ENCODE data around the gene NPR3. TPM values are rescaled to one million over a fixed set of nuclear protein-coding genes. Genes with fewer than 3 reads are reported as not detected.

Gene NPR3
- polyA plus RNA-seq, 1 donor: 9.8 TPM

GRCh38 chr5:32754284-32754683, 43.2 kb downstream of the NPR3 start:
- DNase-seq: no peak
- Histone ChIP-seq H3K4me1 (ENCODE audit: control insufficient read depth, insufficient read depth, low read length) (no peaks in the 10 kb centered on the region), H3K27ac (ENCODE audit: low read length) (no peak overlapping the region), H3K27me3 (ENCODE audit: control insufficient read depth, insufficient read depth, low read length) (no peaks in the 10 kb centered on the region), H3K9me3 (ENCODE audit: control insufficient read depth, low read depth, low read length) (no peaks in the 10 kb centered on the region), H3K36me3 (ENCODE audit: control insufficient read depth, insufficient read depth, low read length) (no peaks in the 10 kb centered on the region), H3K4me3 (ENCODE audit: low read length) (no peak overlapping the region)
- WGBS (ENCODE audit: insufficient coverage, low lambda C conversion rate): no CpG with 5 or more reads among the region's 1 CpG

- no peaks in the 10 kb centered on the region for H3K27me3 ChIP-seq (ENCODE audit: control insufficient read depth, insufficient read depth, low read length)
- H3K9me3 ChIP-seq (ENCODE audit: control insufficient read depth, low read depth, low read length): no peaks in the 10 kb centered on the region
- DNase-seq: no peak
- H3K4me3 ChIP-seq (ENCODE audit: low read length): no peak overlapping the region
- H3K36me3 ChIP-seq (ENCODE audit: control insufficient read depth, insufficient read depth, low read length): no peaks in the 10 kb centered on the region
- WGBS (ENCODE audit: insufficient coverage, low lambda C conversion rate): 100% methylated on average over 1 of the region's 4 CpGs
- no peaks in the 10 kb centered on the region for H3K4me1 ChIP-seq (ENCODE audit: control insufficient read depth, insufficient read depth, low read length)
- no peak overlapping the region for H3K27ac ChIP-seq (ENCODE audit: low read length)
These were observed 49.0 kb downstream of the NPR3 start for GRCh38 chr5:32760091-32760509.

- H3K36me3 ChIP-seq (ENCODE audit: control insufficient read depth, insufficient read depth, low read length): no peaks in the 10 kb centered on the region
- no peaks in the 10 kb centered on the region for H3K27me3 ChIP-seq (ENCODE audit: control insufficient read depth, insufficient read depth, low read length)
These were observed 54.1 kb downstream of the NPR3 start for GRCh38 chr5:32765266-32765665.

GRCh38 chr5:32767948-32768467, 56.9 kb downstream of the NPR3 start:
- no peaks in the 10 kb centered on the region for H3K4me1 ChIP-seq (ENCODE audit: control insufficient read depth, insufficient read depth, low read length)

More at GRCh38 chr5:32765266-32765665, 54.1 kb downstream of the NPR3 start:
- DNase-seq: no peak
- WGBS (ENCODE audit: insufficient coverage, low lambda C conversion rate): 100% methylated on average over 2 of the region's 4 CpGs
- Histone ChIP-seq H3K9me3 (ENCODE audit: control insufficient read depth, low read depth, low read length) (no peaks in the 10 kb centered on the region), H3K4me3 (ENCODE audit: low read length) (no peak overlapping the region), H3K27ac (ENCODE audit: low read length) (no peak overlapping the region), H3K4me1 (ENCODE audit: control insufficient read depth, insufficient read depth, low read length) (no peaks in the 10 kb centered on the region)

GRCh38 chr5:32769711-32770110, 58.6 kb downstream of the NPR3 start:
- Histone ChIP-seq H3K4me1 (ENCODE audit: control insufficient read depth, insufficient read depth, low read length) (no peaks in the 10 kb centered on the region), H3K27me3 (ENCODE audit: control insufficient read depth, insufficient read depth, low read length) (no peaks in the 10 kb centered on the region), H3K36me3 (ENCODE audit: control insufficient read depth, insufficient read depth, low read length) (no peaks in the 10 kb centered on the region), H3K4me3 (ENCODE audit: low read length) (no peak overlapping the region), H3K9me3 (ENCODE audit: control insufficient read depth, low read depth, low read length) (no peaks in the 10 kb centered on the region), H3K27ac (ENCODE audit: low read length) (no peak overlapping the region)
- no CpG with 5 or more reads among the region's 8 CpGs for WGBS (ENCODE audit: insufficient coverage, low lambda C conversion rate)
- DNase-seq: no peak

More at GRCh38 chr5:32767948-32768467, 56.9 kb downstream of the NPR3 start:
- no peaks in the 10 kb centered on the region for H3K36me3 ChIP-seq (ENCODE audit: control insufficient read depth, insufficient read depth, low read length)
- no CpG with 5 or more reads among the region's 8 CpGs for WGBS (ENCODE audit: insufficient coverage, low lambda C conversion rate)
- DNase-seq: no peak
- H3K27me3 ChIP-seq (ENCODE audit: control insufficient read depth, insufficient read depth, low read length): no peaks in the 10 kb centered on the region
- no peak overlapping the region for H3K4me3 ChIP-seq (ENCODE audit: low read length)
- no peak overlapping the region for H3K27ac ChIP-seq (ENCODE audit: low read length)
- H3K9me3 ChIP-seq (ENCODE audit: control insufficient read depth, low read depth, low read length): no peaks in the 10 kb centered on the region

GRCh38 chr5:32770444-32770843, 59.3 kb downstream of the NPR3 start:
- H3K27me3 ChIP-seq (ENCODE audit: control insufficient read depth, insufficient read depth, low read length): no peaks in the 10 kb centered on the region
- no peaks in the 10 kb centered on the region for H3K4me1 ChIP-seq (ENCODE audit: control insufficient read depth, insufficient read depth, low read length)
- H3K27ac ChIP-seq (ENCODE audit: low read length): no peak overlapping the region
- no peak overlapping the region for H3K4me3 ChIP-seq (ENCODE audit: low read length)
- no peaks in the 10 kb centered on the region for H3K9me3 ChIP-seq (ENCODE audit: control insufficient read depth, low read depth, low read length)
- 70% methylated on average over 5 of the region's 5 CpGs for WGBS (ENCODE audit: insufficient coverage, low lambda C conversion rate)
- H3K36me3 ChIP-seq (ENCODE audit: control insufficient read depth, insufficient read depth, low read length): no peaks in the 10 kb centered on the region
- DNase-seq: no peak

GRCh38 chr5:32771037-32771436, 59.9 kb downstream of the NPR3 start:
- Histone ChIP-seq H3K27me3 (ENCODE audit: control insufficient read depth, insufficient read depth, low read length) (no peaks in the 10 kb centered on the region), H3K9me3 (ENCODE audit: control insufficient read depth, low read depth, low read length) (no peaks in the 10 kb centered on the region), H3K27ac (ENCODE audit: low read length) (no peak overlapping the region), H3K4me1 (ENCODE audit: control insufficient read depth, insufficient read depth, low read length) (no peaks in the 10 kb centered on the region), H3K4me3 (ENCODE audit: low read length) (no peak overlapping the region), H3K36me3 (ENCODE audit: control insufficient read depth, insufficient read depth, low read length) (no peaks in the 10 kb centered on the region)
- WGBS (ENCODE audit: insufficient coverage, low lambda C conversion rate): 92% methylated on average over 2 of the region's 9 CpGs
- DNase-seq: no peak

- DNase-seq: no peak
- H3K9me3 ChIP-seq (ENCODE audit: control insufficient read depth, low read depth, low read length): no peaks in the 10 kb centered on the region
- H3K27ac ChIP-seq (ENCODE audit: low read length): no peak overlapping the region
- no peaks in the 10 kb centered on the region for H3K27me3 ChIP-seq (ENCODE audit: control insufficient read depth, insufficient read depth, low read length)
- H3K4me3 ChIP-seq (ENCODE audit: low read length): no peak overlapping the region
- no peaks in the 10 kb centered on the region for H3K36me3 ChIP-seq (ENCODE audit: control insufficient read depth, insufficient read depth, low read length)
- no CpG with 5 or more reads among the region's 1 CpG for WGBS (ENCODE audit: insufficient coverage, low lambda C conversion rate)
- no peaks in the 10 kb centered on the region for H3K4me1 ChIP-seq (ENCODE audit: control insufficient read depth, insufficient read depth, low read length)
These were observed 62.8 kb downstream of the NPR3 start for GRCh38 chr5:32773944-32774343.

GRCh38 chr5:32776200-32776599, 65.1 kb downstream of the NPR3 start:
- no peak for DNase-seq
- Histone ChIP-seq H3K27me3 (ENCODE audit: control insufficient read depth, insufficient read depth, low read length) (no peaks in the 10 kb centered on the region), H3K27ac (ENCODE audit: low read length) (no peak overlapping the region), H3K9me3 (ENCODE audit: control insufficient read depth, low read depth, low read length) (no peaks in the 10 kb centered on the region), H3K4me1 (ENCODE audit: control insufficient read depth, insufficient read depth, low read length) (no peaks in the 10 kb centered on the region), H3K4me3 (ENCODE audit: low read length) (no peak overlapping the region), H3K36me3 (ENCODE audit: control insufficient read depth, insufficient read depth, low read length) (no peaks in the 10 kb centered on the region)

- H3K9me3 ChIP-seq (ENCODE audit: control insufficient read depth, low read depth, low read length): no peaks in the 10 kb centered on the region
- H3K27me3 ChIP-seq (ENCODE audit: control insufficient read depth, insufficient read depth, low read length): no peaks in the 10 kb centered on the region
- H3K27ac ChIP-seq (ENCODE audit: low read length): no peak overlapping the region
- no peak for DNase-seq
- WGBS (ENCODE audit: insufficient coverage, low lambda C conversion rate): no CpG with 5 or more reads among the region's 2 CpGs
- no peak overlapping the region for H3K4me3 ChIP-seq (ENCODE audit: low read length)
- no peaks in the 10 kb centered on the region for H3K36me3 ChIP-seq (ENCODE audit: control insufficient read depth, insufficient read depth, low read length)
- H3K4me1 ChIP-seq (ENCODE audit: control insufficient read depth, insufficient read depth, low read length): no peaks in the 10 kb centered on the region
These were observed 66.1 kb downstream of the NPR3 start for GRCh38 chr5:32777222-32777621.

- Histone ChIP-seq H3K27me3 (ENCODE audit: control insufficient read depth, insufficient read depth, low read length) (no peaks in the 10 kb centered on the region), H3K36me3 (ENCODE audit: control insufficient read depth, insufficient read depth, low read length) (no peaks in the 10 kb centered on the region), H3K4me3 (ENCODE audit: low read length) (no peak overlapping the region), H3K4me1 (ENCODE audit: control insufficient read depth, insufficient read depth, low read length) (no peaks in the 10 kb centered on the region), H3K27ac (ENCODE audit: low read length) (no peak overlapping the region), H3K9me3 (ENCODE audit: control insufficient read depth, low read depth, low read length) (no peaks in the 10 kb centered on the region)
- no peak for DNase-seq
- no CpG with 5 or more reads among the region's 2 CpGs for WGBS (ENCODE audit: insufficient coverage, low lambda C conversion rate)
These were observed 66.6 kb downstream of the NPR3 start for GRCh38 chr5:32777733-32778132.

Data from large intestine (tissue), 3 donors.